WTC11 (cell line): ENCODE data around the gene ARL5B. TPM values are rescaled to one million over a fixed set of nuclear protein-coding genes. Genes with fewer than 3 reads are reported as not detected.

ENCODE experiments used
- ATAC-seq: fragments of 200-7000 bp; cut with Tn5 transposase; 2 replicates; pipeline ENCODE4 v1.10.0; 2021; ENCODE audit warnings: mild to moderate bottlenecking, moderate library complexity
- CTCF ChIA-PET: fragments of 300-600 bp; sonication (Branson Sonifier 250); formaldehyde crosslinking; loops from one replicate; lab custom pipeline; 2021; ENCODE audit warnings: antibody characterized with exemption; lab: Charles Lee
- POLR2A ChIA-PET: fragments of 350-600 bp; sonication (Branson Sonifier 250); formaldehyde crosslinking; loops from one replicate; lab custom pipeline; 2021; ENCODE audit warnings: antibody characterized with exemption; lab: Charles Lee
- DNase-seq: peaks from one replicate; pipeline ENCODE4 v3.0.0; 2021; ENCODE audit warnings: low spot score
- H3K27ac Mint-ChIP-seq: 2 replicates; pipeline ENCODE4 v1.8.0; 2021; ENCODE audit warnings: mixed read lengths
- H3K27me3 Mint-ChIP-seq: 2 replicates; pipeline ENCODE4 v1.8.0; 2021; ENCODE audit warnings: low read depth, mild to moderate bottlenecking, moderate library complexity, mixed read lengths
- H3K36me3 Mint-ChIP-seq: 2 replicates; pipeline ENCODE4 v1.8.0; 2021; ENCODE audit warnings: mixed read lengths
- H3K4me1 Mint-ChIP-seq: 2 replicates; pipeline ENCODE4 v1.8.0; 2022; ENCODE audit warnings: mixed read lengths
- H3K4me3 Mint-ChIP-seq: 2 replicates; pipeline ENCODE4 v1.8.0; 2021; ENCODE audit warnings: mild to moderate bottlenecking, moderate library complexity, mixed read lengths
- H3K9me3 Mint-ChIP-seq: 2 replicates; pipeline ENCODE4 v1.8.0; 2021; ENCODE audit warnings: mixed read lengths
- AFF4 ChIP-seq: sonication (generic); formaldehyde crosslinking; IDR thresholded peaks from 2 replicates; pipeline ENCODE4 v1.8.1; 2023; ENCODE audit warnings: mild to moderate bottlenecking, missing genetic modification reagents, borderline replicate concordance
- ARID4B ChIP-seq: sonication (generic); formaldehyde crosslinking; IDR thresholded peaks from 2 replicates; pipeline ENCODE4 v1.8.0; 2023; ENCODE audit warnings: missing genetic modification reagents, mild to moderate bottlenecking, borderline replicate concordance
- CBFB ChIP-seq: sonication (generic); formaldehyde crosslinking; IDR thresholded peaks from 2 replicates; pipeline ENCODE4 v1.8.1; 2022; ENCODE audit warnings: mild to moderate bottlenecking, low read depth, missing genetic modification reagents
- E2F4 ChIP-seq: sonication (generic); formaldehyde crosslinking; IDR thresholded peaks from 2 replicates; pipeline ENCODE4 v1.8.1; 2022; ENCODE audit warnings: low read depth, mild to moderate bottlenecking, moderate library complexity, missing genetic modification reagents, borderline replicate concordance
- FOXK1 ChIP-seq: sonication (generic); formaldehyde crosslinking; IDR thresholded peaks from 2 replicates; pipeline ENCODE4 v1.8.0; 2022; ENCODE audit warnings: mild to moderate bottlenecking, moderate library complexity, missing genetic modification reagents
- IRF2 ChIP-seq: sonication (generic); formaldehyde crosslinking; IDR thresholded peaks from 2 replicates; pipeline ENCODE4 v1.8.0; 2022; ENCODE audit warnings: low read depth, missing genetic modification reagents, borderline replicate concordance
- MXD4 ChIP-seq: fragments of 250-450 bp; sonication (Bioruptor Pico); IDR thresholded peaks from 2 replicates; pipeline ENCODE4 v1.8.0; 2021; ENCODE audit warnings: mild to moderate bottlenecking, moderate library complexity, borderline replicate concordance
- NFYB ChIP-seq: sonication (generic); formaldehyde crosslinking; conservative IDR thresholded peaks from 2 replicates; pipeline ENCODE4 v1.8.0; 2022; ENCODE audit warnings: low read depth, missing genetic modification reagents
- SMAD3 ChIP-seq: sonication (generic); formaldehyde crosslinking; IDR thresholded peaks from 2 replicates; pipeline ENCODE4 v1.8.0; 2022; ENCODE audit warnings: missing genetic modification reagents, mild to moderate bottlenecking, borderline replicate concordance
- SMAD4 ChIP-seq: sonication (generic); formaldehyde crosslinking; IDR thresholded peaks from 2 replicates; pipeline ENCODE4 v1.8.0; 2022; ENCODE audit warnings: mild to moderate bottlenecking, missing genetic modification reagents
- TEAD4 ChIP-seq: sonication (generic); formaldehyde crosslinking; IDR thresholded peaks from 2 replicates; pipeline ENCODE4 v1.8.0; 2022; ENCODE audit warnings: mild to moderate bottlenecking, missing genetic modification reagents
- USF2 ChIP-seq: sonication (generic); formaldehyde crosslinking; IDR thresholded peaks from 2 replicates; pipeline ENCODE4 v1.8.1; 2023; ENCODE audit warnings: mild to moderate bottlenecking, missing genetic modification reagents, moderate library complexity
- ZNF121 ChIP-seq: sonication (generic); formaldehyde crosslinking; IDR thresholded peaks from 2 replicates; pipeline ENCODE4 v1.8.0; 2023; ENCODE audit warnings: missing genetic modification reagents
- ZNF396 ChIP-seq: fragments of 250-450 bp; sonication (Bioruptor Pico); IDR thresholded peaks from 2 replicates; pipeline ENCODE4 v1.8.0; 2021; ENCODE audit warnings: mild to moderate bottlenecking, moderate library complexity, borderline replicate concordance
- ZNF532 ChIP-seq: fragments of 250-450 bp; sonication (Bioruptor Pico); IDR thresholded peaks from 2 replicates; pipeline ENCODE4 v1.9.0; 2021; ENCODE audit warnings: mild to moderate bottlenecking, borderline replicate concordance
- ZNF671 ChIP-seq: fragments of 250-450 bp; sonication (Bioruptor Pico); IDR thresholded peaks from 2 replicates; pipeline ENCODE4 v1.8.0; 2021; ENCODE audit warnings: mild to moderate bottlenecking
- total RNA-seq: library from RNA; stranded (reverse); gene quantifications from 3 replicates; pipeline ENCODE4 v1.2.3, GENCODE V29; 2021

The ARL5B gene
- total RNA-seq, 1 experiment from 2014 or later = 44.1 TPM

DNA sequence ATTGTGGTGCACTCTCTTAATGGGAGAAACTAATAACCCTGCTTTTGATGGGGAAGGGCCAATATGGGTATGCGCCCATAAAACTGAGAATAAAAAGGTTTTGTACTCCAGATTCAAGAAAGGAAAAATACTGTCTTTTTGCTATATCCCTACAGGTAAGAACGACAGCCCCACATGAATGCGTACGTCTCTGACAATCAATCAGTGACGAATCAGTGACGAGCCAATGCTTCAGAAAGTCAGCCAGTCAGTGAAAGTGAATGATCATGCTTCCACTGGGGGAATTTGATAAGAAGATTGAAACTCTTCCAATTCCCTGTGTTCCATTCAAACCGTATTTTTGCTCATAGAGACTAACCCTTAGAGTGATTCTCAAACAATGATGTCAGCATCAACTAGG, 26.3 kb downstream of the ARL5B start:
- no peak overlapping the region for H3K4me3 Mint-ChIP-seq
- no peak for ATAC-seq
- ChIA-PET CTCF (no interaction called here), POLR2A (no interaction called here)
- no peaks in the 10 kb centered on the region for H3K9me3 Mint-ChIP-seq
- no peak for DNase-seq
- H3K27me3 Mint-ChIP-seq = no peaks in the 10 kb centered on the region
- no peak overlapping the region for H3K27ac Mint-ChIP-seq
- H3K36me3 Mint-ChIP-seq = 0 out of 2 replicates have a peak, but pooled peaks cover 3% of the 10 kb centered on the region
- H3K4me1 Mint-ChIP-seq = peaks cover 8% of the 10 kb centered on the region
- TF ChIP-seq ZNF396 (CRISPR knock-in tag) = no peak
- no peak for TF ChIP-seq IRF2 (CRISPR knock-in tag)
- no peak for TF ChIP-seq E2F4 (CRISPR knock-in tag)
- no peak for TF ChIP-seq USF2 (CRISPR knock-in tag)
- no peak for TF ChIP-seq ZNF532
- no peak for TF ChIP-seq ZNF121 (CRISPR knock-in tag)
- TF ChIP-seq NFYB = no peak
- no peak for TF ChIP-seq CBFB (CRISPR knock-in tag)
- TF ChIP-seq TEAD4 (CRISPR knock-in tag) = no peak
- no peak for TF ChIP-seq SMAD4 (CRISPR knock-in tag)
- TF ChIP-seq ZNF671 (CRISPR knock-in tag) = no peak
- no peak for TF ChIP-seq MXD4 (CRISPR knock-in tag)
- TF ChIP-seq ARID4B = no peak
- TF ChIP-seq SMAD3 (CRISPR knock-in tag) = no peak
- TF ChIP-seq FOXK1 (CRISPR knock-in tag) = no peak
- no peak for TF ChIP-seq AFF4 (CRISPR knock-in tag)
